GM23248 (cell line): Measurements from ENCODE around the gene ZFYVE19. TPM values are rescaled to one million over a fixed set of nuclear protein-coding genes. Genes with fewer than 3 reads are reported as not detected.

Source experiments
- DNase-seq: peaks from one replicate; pipeline ENCODE4 v3.0.0-alpha.2; 2015
- H2AFZ ChIP-seq: fragments of 200-600 bp; sonication (generic); 2 replicates; pipeline ENCODE4 v1.6.1; 2016; ENCODE audit warnings: antibody characterized with exemption
- H3F3A ChIP-seq: fragments of 200-600 bp; sonication (generic); 2 replicates; pipeline ENCODE4 v1.6.1; 2016; ENCODE audit warnings: mild to moderate bottlenecking, antibody characterized with exemption, mixed run types; ENCODE audit not compliant: insufficient read depth
- H3K27ac ChIP-seq: fragments of 200-600 bp; sonication (generic); 2 replicates; pipeline ENCODE4 v1.5.1; 2016; ENCODE audit warnings: mild to moderate bottlenecking
- H3K27me3 ChIP-seq: fragments of 200-600 bp; sonication (generic); replicated peaks from 2 replicates; pipeline ENCODE4 v1.6.1; 2016; ENCODE audit warnings: mild to moderate bottlenecking; ENCODE audit not compliant: insufficient read depth
- H3K36me3 ChIP-seq: fragments of 200-600 bp; sonication (generic); 2 replicates; pipeline ENCODE4 v1.6.1; 2016; ENCODE audit warnings: low read depth, mild to moderate bottlenecking
- H3K4me1 ChIP-seq: fragments of 200-600 bp; sonication (generic); 2 replicates; pipeline ENCODE4 v1.6.1; 2016; ENCODE audit warnings: mild to moderate bottlenecking; ENCODE audit not compliant: insufficient read depth
- H3K4me2 ChIP-seq: fragments of 200-600 bp; sonication (generic); one replicate; pipeline ENCODE4 v1.6.1; 2016; ENCODE audit warnings: mild to moderate bottlenecking; ENCODE audit not compliant: unreplicated experiment
- H3K4me3 ChIP-seq: fragments of 200-600 bp; sonication (generic); 2 replicates; pipeline ENCODE4 v1.5.1; 2016; ENCODE audit warnings: mild to moderate bottlenecking
- H3K79me2 ChIP-seq: fragments of 200-600 bp; sonication (generic); 2 replicates; pipeline ENCODE4 v1.6.1; 2016; ENCODE audit warnings: mild to moderate bottlenecking; ENCODE audit not compliant: insufficient read depth
- H3K9ac ChIP-seq: fragments of 200-600 bp; sonication (generic); 2 replicates; pipeline ENCODE4 v1.6.1; 2016; ENCODE audit warnings: mild to moderate bottlenecking
- H3K9me2 ChIP-seq: fragments of 200-600 bp; sonication (generic); 2 replicates; pipeline ENCODE4 v1.6.1; 2016; ENCODE audit warnings: mixed run types, mild to moderate bottlenecking, moderate library complexity; ENCODE audit not compliant: insufficient read depth
- H3K9me3 ChIP-seq: fragments of 200-600 bp; sonication (generic); one replicate; pipeline ENCODE4 v1.6.1; 2017; ENCODE audit warnings: low read depth
- H4K20me1 ChIP-seq: fragments of 200-600 bp; sonication (generic); 2 replicates; pipeline ENCODE4 v1.6.0; 2016; ENCODE audit not compliant: insufficient read depth
- EZH2 ChIP-seq: fragments of 200-600 bp; sonication (generic); IDR thresholded peaks from 2 replicates; pipeline ENCODE4 v1.6.1; 2018; ENCODE audit warnings: antibody characterized with exemption, mild to moderate bottlenecking; ENCODE audit not compliant: insufficient read depth, poor library complexity, severe bottlenecking
- EZH2phosphoT487 ChIP-seq: fragments of 200-600 bp; sonication (generic); IDR thresholded peaks from 2 replicates; pipeline ENCODE4 v1.6.1; 2018; ENCODE audit warnings: antibody characterized with exemption, moderate library complexity, mild to moderate bottlenecking, low read depth; ENCODE audit not compliant: insufficient read depth
- WGBS, 2 experiments: methylation state at CpG; one replicate each; pipeline ENCODE4 v1.1.6; 2015 to 2017; ENCODE audit warnings: low lambda C conversion rate in 2 of 2, low coverage in 1 of 2; ENCODE audit errors: missing lambda C conversion rate in 2 of 2; 5-methylcytosine and 5-hydroxymethylcytosine counted together
- in situ Hi-C: fragments of 300-500 bp; cut with MboI; formaldehyde crosslinking; loops from 2 replicates; pipeline ENCODE4 v1.15.0; 2020
- polyA plus RNA-seq: library from polyadenylated mRNA; unstranded; fragments of >200 nt; fragmentation: Nextera tagmentation; extraction: Ambion mirVana; gene quantifications from 2 replicates; pipeline ENCODE4 v1.2.1, GENCODE V29; 2016
- small RNA-seq: library from RNA; depleted of rRNA; stranded (forward); fragments of <200 nt; gene quantifications from one replicate; pipeline ENCODE3, GENCODE V24; 2014; ENCODE audit warnings: low read depth, low replicate concordance
- total RNA-seq: library from RNA; depleted of rRNA; stranded (reverse); fragments of >200 nt; shearing (Covaris generic); gene quantifications from 2 replicates; pipeline ENCODE4 v1.2.3, GENCODE V29; 2014; rRNA removed

ZFYVE19 gene
- total and polyA plus RNA-seq, 2 experiments from 2014 or later, result 15.0 to 33.5 TPM

DNA sequence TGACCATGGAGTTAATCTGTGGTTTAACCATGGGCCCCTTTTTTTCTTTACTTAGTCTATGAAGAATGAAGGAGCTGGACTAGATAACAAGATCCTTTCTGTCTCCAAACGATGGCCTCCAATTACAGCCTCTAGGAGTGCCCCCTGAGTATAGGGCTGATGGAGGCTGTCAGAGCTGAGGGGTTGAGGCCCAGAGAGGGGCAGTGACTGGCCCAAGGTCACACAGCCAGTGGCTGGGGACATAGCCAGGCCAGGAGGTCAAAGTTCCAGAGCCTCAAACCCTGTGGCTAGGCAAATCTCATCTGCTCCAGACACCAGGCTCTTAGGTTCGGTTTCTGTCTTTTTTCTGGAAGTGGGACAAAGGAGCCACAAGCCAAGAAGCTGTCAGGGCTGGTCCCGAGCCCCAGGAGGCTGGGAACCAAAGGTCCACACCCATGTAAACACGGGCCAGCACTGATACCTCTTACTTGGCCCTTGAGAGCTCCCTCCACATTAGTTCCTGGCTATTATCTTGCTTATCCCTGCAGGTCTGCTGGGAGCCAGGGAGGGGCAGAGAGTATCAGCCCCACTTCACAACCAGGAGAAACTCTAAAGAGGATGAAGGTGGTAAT lies 56.9 kb downstream of the ZFYVE19 start:
- no peaks in the 10 kb centered on the region for H3K79me2 ChIP-seq
- H3K36me3 ChIP-seq, result no peaks in the 10 kb centered on the region
- no peaks in the 10 kb centered on the region for H3K4me1 ChIP-seq
- TF ChIP-seq EZH2 (no peak), EZH2phosphoT487 (no peak)
- in situ Hi-C loops, result no loop called here
- no peak overlapping the region for H3K27ac ChIP-seq
- no peak overlapping the region for H3K9ac ChIP-seq
- DNase-seq, result no peak
- no peak overlapping the region for H3K4me3 ChIP-seq
- no peaks in the 10 kb centered on the region; the same call in 1 of the 2 replicates for H3K27me3 ChIP-seq
- H3K4me2 ChIP-seq, result no peak overlapping the region
- WGBS, 2 experiments, result 13 to 17% methylated on average over 4 of the region's 4 CpGs
- no peaks in the 10 kb centered on the region for H3F3A ChIP-seq
- H3K9me3 ChIP-seq, result no peaks in the 10 kb centered on the region
- no peaks in the 10 kb centered on the region for H3K9me2 ChIP-seq
- H2AFZ ChIP-seq, result no peak overlapping the region
- H4K20me1 ChIP-seq, result no peaks in the 10 kb centered on the region

Small RNAs within 50 kb of the gene (small RNA-seq; reads per million reads assigned to genes)
- gene SUMO2P15, result not detected

Other genes starting within 250 kb of the ZFYVE19 start
- 25.7 and 44.7 TPM in 2 replicates for gene CCDC32, start 242.0 kb upstream of the ZFYVE19 start, total RNA-seq
- gene CCDC32, start 242.0 kb upstream of the ZFYVE19 start, polyA plus RNA-seq, result 26.2 and 29.5 TPM in 2 replicates
- gene RPUSD2, start 237.8 kb upstream of the ZFYVE19 start, total RNA-seq, result 10.5 and 12.8 TPM in 2 replicates
- gene RPUSD2, start 237.8 kb upstream of the ZFYVE19 start, polyA plus RNA-seq, result 8.5 and 9.6 TPM in 2 replicates
- gene KNL1, start 212.8 kb upstream of the ZFYVE19 start, total RNA-seq, result 14.5 and 19.1 TPM in 2 replicates
- 5.7 and 6.4 TPM in 2 replicates for gene KNL1, start 212.8 kb upstream of the ZFYVE19 start, polyA plus RNA-seq
- 5.1 and 7.1 TPM in 2 replicates for gene RAD51, start 111.9 kb upstream of the ZFYVE19 start, total RNA-seq
- gene RAD51, start 111.9 kb upstream of the ZFYVE19 start, polyA plus RNA-seq, result 12.1 and 14.6 TPM in 2 replicates
- gene RMDN3, start 51.8 kb upstream of the ZFYVE19 start, total RNA-seq, result 25.9 and 30.0 TPM in 2 replicates
- gene RMDN3, start 51.8 kb upstream of the ZFYVE19 start, polyA plus RNA-seq, result 41.4 TPM in 2 replicates
- gene GCHFR, start 43.0 kb upstream of the ZFYVE19 start, total RNA-seq, result 0.54 and 8.9 TPM in 2 replicates
- gene GCHFR, start 43.0 kb upstream of the ZFYVE19 start, polyA plus RNA-seq, result 1.8 and 2.3 TPM in 2 replicates
- not detected in 2 replicates for gene C15orf62, start 37.1 kb upstream of the ZFYVE19 start, total RNA-seq
- 0.11 and 0.28 TPM in 2 replicates for gene C15orf62, start 37.1 kb upstream of the ZFYVE19 start, polyA plus RNA-seq
- gene DNAJC17, start 384 bp downstream of the ZFYVE19 start, total RNA-seq, result 13.4 and 64.4 TPM in 2 replicates
- 36.4 and 44.6 TPM in 2 replicates for gene DNAJC17, start 384 bp downstream of the ZFYVE19 start, polyA plus RNA-seq
- gene PPP1R14D, start 21.6 kb downstream of the ZFYVE19 start, total RNA-seq, result not detected in 2 replicates
- not detected in 2 replicates for gene PPP1R14D, start 21.6 kb downstream of the ZFYVE19 start, polyA plus RNA-seq
- gene SPINT1, start 37.0 kb downstream of the ZFYVE19 start, total RNA-seq, result 7.8 TPM in 1 of 2 replicates, not detected in the other
- gene SPINT1, start 37.0 kb downstream of the ZFYVE19 start, polyA plus RNA-seq, result 0.19 and 0.24 TPM in 2 replicates
- not detected in 2 replicates for gene RHOV, start 67.1 kb downstream of the ZFYVE19 start, total RNA-seq
- not detected in 2 replicates for gene RHOV, start 67.1 kb downstream of the ZFYVE19 start, polyA plus RNA-seq
- gene VPS18, start 87.4 kb downstream of the ZFYVE19 start, total RNA-seq, result 30.4 and 32.7 TPM in 2 replicates
- gene VPS18, start 87.4 kb downstream of the ZFYVE19 start, polyA plus RNA-seq, result 15.8 and 16.4 TPM in 2 replicates
- not detected in 2 replicates for gene DLL4, start 122.3 kb downstream of the ZFYVE19 start, total RNA-seq
- gene DLL4, start 122.3 kb downstream of the ZFYVE19 start, polyA plus RNA-seq, result not detected in 2 replicates
- 65.8 and 74.4 TPM in 2 replicates for gene CHAC1, start 146.4 kb downstream of the ZFYVE19 start, total RNA-seq
- gene CHAC1, start 146.4 kb downstream of the ZFYVE19 start, polyA plus RNA-seq, result 43.8 and 47.2 TPM in 2 replicates